ENCODE results near the gene OPA3.

DNA sequence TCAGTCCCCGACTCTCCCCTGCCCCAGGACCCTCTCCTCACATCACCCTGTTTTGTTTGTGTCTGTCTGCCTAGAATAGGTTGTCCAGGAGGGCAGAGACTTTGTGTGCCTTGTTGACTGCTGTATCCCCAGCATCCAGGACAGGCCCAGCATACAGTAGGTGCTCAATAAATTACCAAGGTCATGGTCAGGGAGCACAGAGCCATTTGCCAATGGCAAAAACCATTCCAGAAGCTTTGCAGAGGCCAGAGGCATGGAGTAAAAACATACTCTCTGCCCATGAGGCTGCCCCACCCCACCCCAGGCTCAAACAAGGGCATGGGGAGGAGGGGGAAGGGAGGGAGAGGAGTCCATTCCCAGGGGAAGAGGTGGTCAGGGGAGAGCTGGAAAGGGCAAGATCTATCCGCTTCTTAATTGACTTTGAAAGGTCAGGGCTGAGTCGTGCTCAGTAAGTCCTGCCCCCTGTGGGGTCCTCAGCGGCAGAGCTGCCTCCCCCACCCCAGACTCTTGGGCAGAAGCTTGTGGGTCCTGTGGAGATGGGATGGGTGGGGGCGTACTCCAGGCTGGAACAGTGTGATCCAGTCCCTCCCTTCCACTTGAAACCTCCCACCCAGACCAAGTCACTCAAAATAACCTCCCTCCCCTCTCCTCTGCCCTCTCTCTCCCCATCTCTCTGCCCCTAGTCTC is 13.0 kb upstream of the OPA3 start:
- TF ChIP-seq, protein P1, sequence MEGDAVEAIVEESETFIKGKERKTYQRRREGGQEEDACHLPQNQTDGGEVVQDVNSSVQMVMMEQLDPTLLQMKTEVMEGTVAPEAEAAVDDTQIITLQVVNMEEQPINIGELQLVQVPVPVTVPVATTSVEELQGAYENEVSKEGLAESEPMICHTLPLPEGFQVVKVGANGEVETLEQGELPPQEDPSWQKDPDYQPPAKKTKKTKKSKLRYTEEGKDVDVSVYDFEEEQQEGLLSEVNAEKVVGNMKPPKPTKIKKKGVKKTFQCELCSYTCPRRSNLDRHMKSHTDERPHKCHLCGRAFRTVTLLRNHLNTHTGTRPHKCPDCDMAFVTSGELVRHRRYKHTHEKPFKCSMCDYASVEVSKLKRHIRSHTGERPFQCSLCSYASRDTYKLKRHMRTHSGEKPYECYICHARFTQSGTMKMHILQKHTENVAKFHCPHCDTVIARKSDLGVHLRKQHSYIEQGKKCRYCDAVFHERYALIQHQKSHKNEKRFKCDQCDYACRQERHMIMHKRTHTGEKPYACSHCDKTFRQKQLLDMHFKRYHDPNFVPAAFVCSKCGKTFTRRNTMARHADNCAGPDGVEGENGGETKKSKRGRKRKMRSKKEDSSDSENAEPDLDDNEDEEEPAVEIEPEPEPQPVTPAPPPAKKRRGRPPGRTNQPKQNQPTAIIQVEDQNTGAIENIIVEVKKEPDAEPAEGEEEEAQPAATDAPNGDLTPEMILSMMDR (IDR thresholded peaks at IDR 0.05), result no peak
- TF ChIP-seq EZH2 (IDR thresholded peaks at IDR 0.05; ENCODE audit: borderline replicate concordance, insufficient read depth, low read depth, low read length, poor library complexity, severe bottlenecking), result no peak

Measured in B cell (primary cell).